Measurements from ENCODE around the gene INHA. TPM values are rescaled to one million over a fixed set of nuclear protein-coding genes. Genes with fewer than 3 reads are reported as not detected.

INHA gene
- total RNA-seq, 1 donor from 2014 or later: not detected

DNA sequence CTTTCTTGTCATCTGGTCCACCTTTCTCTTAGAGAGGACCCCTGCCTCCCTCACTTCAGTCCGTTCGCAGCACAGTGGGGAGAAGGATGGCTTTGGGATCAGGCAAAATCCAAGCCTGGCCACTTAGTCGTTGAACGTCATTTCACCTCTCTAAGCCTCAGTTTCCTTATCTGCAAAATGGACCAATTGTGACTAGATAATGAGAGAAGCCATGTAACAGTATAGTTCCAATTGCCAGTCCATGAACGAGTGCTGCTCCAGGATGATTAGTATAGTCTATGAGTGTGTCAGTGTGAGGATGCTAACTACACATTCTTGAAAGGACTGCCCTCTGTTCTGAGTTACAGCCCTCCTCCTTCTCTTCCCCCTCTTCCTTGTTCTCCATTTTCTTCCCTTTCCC, 1.1 kb downstream of the INHA start:
- intact Hi-C loops (cut with micrococcal nuclease): no loop called here

GRCh38 chr2:219574484-219575311, 2.6 kb downstream of the INHA start:
- intact Hi-C loops (cut with micrococcal nuclease): no loop called here

DNA sequence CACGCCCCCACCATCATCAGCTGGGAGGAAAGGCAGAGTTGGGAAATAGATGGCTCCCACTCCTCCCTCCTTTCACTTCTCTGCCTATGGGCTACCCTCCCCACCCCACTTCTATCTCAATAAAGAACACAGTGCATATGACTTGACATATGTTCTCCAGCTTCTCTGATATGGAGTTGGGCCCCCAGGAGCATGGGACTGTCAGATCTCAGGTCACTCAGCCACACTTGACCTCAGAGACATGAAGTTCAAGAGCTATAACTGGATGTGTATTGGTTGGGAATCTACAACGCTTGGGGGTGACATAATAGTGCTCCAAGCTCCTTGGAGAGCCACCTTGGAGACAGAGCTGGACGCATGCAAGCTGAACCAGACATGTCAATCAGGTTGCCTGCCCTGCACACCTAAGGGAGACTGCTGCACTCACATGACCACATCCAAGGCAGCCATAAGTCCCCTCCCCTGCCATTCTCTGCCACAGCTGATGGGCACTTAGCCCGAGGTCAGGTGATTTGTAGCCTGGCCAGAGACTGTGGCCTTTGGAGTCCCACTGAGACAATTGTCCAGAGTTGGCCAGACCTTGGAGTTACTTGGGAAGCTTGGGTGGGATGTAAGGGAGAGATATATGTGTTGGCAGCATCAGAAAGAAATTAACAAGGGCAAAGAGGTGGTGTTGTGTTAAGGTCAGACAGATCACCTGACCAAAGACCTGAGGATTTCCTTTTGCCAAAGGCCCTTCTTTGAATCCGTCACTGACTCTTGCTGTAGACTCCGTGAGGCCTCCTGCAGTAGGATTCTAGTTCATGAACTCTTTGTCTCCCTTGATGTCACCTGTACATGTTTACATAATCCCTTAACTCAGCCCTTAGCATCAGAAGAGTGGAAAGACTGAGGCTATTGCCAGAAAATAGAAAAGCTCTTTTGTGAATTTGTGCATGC, 3.7 kb downstream of the INHA start:
- intact Hi-C loops (cut with micrococcal nuclease): no loop called here

DNA sequence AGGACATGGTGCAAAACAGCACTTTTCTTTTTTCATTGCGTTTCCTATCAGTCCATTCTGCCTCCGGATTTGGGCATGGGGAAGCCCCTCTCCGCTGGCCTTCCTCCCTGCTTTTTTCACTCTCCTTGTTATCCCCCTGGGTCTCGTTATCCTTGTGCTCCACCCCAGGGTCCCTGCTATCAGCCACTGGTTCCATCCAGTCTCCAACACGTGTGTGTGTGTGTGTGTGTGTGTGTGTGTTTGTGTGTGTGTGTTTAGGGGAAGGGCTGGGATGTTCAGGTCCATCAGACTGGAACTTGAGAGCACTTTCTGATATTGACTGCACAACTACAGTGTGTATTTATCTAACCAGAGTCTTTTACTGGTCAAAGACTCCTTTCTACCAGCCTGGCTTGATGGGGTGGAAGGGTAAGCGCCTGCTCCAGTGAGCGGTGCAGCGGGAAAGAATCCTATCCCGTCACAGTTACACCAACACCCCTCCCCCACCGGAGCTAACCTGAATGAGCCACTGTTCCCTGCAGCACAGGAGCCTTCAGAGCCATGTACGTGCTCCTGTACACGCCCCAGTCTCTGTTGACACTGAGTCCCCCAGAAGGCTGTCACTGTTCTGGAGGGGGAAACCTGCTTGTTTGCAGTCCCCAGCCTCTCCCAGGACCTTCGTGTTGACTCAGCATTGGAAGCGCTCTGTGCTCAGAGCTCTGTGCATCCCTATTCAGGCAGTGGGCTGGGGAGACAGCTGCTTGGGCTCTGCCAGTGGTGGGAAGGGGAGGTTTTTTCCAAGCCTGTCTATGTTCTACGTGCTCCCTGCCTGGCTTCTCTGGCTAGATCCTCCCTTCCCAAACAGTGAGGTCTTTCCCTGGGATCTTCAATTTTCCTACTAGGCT, 4.6 kb downstream of the INHA start:
- intact Hi-C loops (cut with micrococcal nuclease): no loop called here

GRCh38 chr2:219578811-219579613, 6.9 kb downstream of the INHA start:
- intact Hi-C loops (cut with micrococcal nuclease): no loop called here

DNA sequence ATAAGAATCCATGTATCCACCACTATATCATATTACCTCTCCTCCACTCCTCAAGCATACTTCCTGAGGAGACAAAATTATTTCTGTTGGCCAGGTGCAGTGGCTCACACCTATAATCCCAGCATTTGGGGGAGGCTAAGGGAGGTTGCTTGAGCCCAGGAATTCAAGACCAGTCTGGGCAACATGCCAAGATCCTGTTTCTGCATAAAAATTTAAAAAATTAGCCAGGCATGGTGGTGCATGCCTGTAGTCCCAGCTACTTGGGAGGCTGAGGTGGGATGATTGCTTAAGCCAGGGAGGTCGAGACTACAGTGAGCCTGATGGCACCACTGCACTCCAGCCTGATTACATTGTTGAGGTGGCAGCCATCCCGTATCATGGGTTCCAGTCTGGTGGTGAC, 9.2 kb downstream of the INHA start:
- intact Hi-C loops (cut with micrococcal nuclease): no loop called here

DNA sequence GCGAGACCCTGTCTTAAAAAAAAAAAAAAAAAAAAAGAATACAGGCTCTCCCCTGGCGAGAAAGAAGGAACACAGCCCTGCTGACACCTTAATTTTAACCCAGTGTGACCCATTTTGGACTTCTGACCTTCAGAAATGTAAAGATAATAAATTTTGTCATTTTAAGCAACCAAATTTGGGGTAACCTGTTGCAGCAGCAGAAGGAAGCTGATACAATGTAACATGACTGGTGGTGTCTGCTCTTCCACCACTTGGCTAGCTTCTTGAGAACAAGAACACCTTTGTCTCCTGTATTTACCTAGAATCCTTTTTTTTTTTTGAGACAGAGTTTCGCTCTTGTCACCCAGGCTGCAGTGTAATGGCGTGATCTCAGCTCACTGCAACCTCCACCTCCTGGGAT, 19.0 kb downstream of the INHA start:
- intact Hi-C loops (cut with micrococcal nuclease): no loop called here

GRCh38 chr2:219592736-219593135, 20.6 kb downstream of the INHA start:
- intact Hi-C loops (cut with micrococcal nuclease): no loop called here

DNA sequence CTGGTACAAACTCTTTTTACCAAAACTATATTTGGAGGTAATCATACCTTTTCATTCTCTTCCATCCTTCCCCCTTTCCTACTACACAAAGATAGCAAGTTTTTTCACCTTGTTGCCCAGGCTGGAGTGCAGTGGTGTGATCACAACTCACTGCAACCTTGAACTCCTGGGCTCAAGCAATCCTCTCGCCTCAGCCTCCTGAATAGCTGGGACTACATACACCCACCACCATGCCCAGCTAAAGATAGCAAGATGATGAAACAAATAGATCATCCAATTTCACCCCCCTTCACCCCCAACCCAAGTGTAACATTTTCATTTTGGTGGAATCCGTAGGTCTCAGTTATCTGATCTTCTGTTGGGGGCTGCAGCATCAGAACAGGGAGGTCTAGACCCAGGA, 21.0 kb downstream of the INHA start:
- intact Hi-C loops (cut with micrococcal nuclease): no loop called here

- intact Hi-C loops (cut with micrococcal nuclease): loop anchor here (5.0 kb wide), 3 partner anchors 368 to 1977 kb away; partner anchors contain the start of genes ANKZF1, ATG9A, BCS1L and EPHA4
Measured at GRCh38 chr2:219595256-219595655, 23.1 kb downstream of the INHA start.

- intact Hi-C loops (cut with micrococcal nuclease): loop anchor here (1.0 to 5.0 kb wide), 12 partner anchors 45 to 1975 kb away; partner anchors contain the start of genes ANKZF1, ARPC2, ATG9A and BCS1L
Measured at GRCh38 chr2:219596954-219597551, 24.9 kb downstream of the INHA start.

DNA sequence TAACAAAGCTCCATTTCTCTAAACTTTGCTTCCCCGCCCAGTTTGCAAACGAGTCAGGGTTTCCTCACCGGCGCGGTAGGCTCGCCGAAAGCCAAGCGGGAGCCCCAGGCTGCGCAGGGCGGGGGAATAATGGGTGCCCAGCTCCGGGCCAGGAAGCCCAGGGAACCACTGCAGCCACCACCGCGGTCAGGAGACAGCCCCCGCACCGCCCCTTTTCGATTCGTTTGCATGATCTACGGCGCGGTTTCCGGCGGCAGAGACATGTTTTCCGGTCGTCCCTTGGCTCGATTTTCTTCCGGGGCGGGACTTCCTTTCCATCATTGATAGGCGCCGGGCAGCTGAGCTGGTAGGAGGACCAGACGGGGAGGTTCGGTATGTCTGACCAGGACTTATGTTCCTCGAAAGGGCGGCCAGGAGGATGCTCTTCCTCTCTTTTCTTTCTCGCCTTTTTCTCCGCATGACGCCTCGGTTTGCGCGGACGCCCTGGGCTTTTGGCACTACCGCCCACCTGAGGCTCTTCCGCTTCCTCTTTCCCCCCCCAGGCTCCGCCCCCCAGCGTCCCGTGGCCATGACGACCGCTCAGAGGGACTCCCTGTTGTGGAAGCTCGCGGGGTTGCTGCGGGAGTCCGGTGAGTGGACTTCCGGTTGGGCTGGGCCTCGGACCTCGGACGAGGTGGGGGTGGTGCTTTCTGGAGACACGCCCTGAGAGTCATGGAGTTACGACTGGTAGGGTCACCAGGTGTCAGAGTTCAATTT, 25.6 kb downstream of the INHA start, which contains the start of gene STK11IP:
Gene STK11IP, plus strand, starts transcription at position 306 of the 756 bp plus-strand sequence. Its CDS starts 263 bp downstream, at position 569.
- intact Hi-C loops (cut with micrococcal nuclease): loop anchor here (1.0 to 5.0 kb wide), 15 partner anchors 45 to 1975 kb away; partner anchors contain the start of genes ANKZF1, ARPC2, ATG9A and BCS1L

DNA sequence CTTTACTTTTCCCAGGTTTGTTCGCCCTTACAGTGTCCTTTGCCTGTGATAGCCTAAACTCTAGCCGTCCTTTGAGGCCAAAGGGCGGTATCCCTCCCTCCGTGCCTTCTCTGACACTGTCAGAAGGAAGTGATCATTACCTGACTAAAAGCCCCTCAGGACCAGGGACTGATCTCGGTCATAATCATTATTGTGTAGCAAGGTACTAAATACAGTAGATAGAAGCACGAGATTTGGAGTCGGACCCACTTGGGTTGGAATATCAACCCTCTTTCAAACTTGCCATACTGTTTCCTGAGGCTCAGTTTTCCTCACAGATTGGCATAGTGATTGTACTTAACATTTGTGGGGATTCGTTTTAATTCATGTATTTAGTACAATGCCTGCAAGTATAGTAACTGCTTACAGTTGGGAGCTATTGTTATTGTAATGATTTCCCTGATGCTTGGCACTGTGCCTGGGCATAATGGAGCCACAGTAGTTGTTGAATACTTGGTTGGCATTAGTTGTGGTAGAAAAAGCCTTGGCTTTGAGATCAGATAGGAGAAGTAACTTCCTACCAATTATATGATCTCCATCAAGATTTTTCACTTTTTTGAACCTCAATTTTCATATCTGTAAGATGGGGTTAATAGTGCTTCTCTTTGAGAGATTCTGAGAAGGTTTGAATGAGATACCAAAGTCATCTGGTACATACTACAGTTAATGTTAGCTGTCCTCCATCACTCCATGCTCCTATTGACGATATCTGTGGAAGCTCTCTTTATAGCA, 26.4 kb downstream of the INHA start:
- intact Hi-C loops (cut with micrococcal nuclease): loop anchor here (1.0 to 5.0 kb wide), 6 partner anchors 46 to 1974 kb away; partner anchors contain the start of genes ANKZF1, ATG9A, BCS1L and CNOT9

DNA sequence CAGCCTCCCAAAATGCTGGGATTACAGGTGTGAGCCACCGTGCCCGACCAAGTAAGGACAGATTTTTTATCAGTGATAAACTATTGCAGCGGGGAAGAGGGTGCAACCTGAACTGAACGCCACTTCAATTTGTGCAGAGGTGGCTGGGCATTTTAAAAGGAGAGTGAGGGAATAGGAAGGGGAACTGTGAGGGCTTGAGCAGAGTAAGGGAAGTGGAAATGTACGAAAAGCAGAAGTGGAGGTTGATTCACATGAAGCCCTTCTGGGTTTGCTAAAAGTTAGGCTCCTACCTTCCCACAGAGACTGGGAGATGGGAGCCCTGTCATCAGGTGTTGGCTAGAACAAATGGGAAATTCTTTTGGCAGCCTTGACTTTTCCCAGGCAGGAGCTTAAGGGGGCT, 31.7 kb downstream of the INHA start:
- intact Hi-C loops (cut with micrococcal nuclease): no loop called here

DNA sequence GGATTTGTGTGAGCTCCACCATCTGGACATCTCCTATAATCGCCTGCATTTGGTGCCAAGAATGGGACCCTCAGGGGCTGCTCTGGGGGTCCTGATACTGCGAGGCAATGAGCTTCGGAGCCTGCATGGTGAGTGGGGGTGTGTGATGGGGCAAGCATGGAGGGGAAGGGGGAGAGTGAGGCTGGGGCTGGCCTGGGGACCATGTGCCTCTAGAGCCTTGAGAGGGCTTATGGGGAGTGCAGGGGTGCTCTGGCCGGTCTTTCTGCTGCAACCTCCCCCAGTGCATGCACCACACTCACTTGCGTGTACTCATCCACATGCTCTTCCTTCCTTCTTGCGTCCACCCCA, 33.5 kb downstream of the INHA start:
- intact Hi-C loops (cut with micrococcal nuclease): no loop called here

DNA sequence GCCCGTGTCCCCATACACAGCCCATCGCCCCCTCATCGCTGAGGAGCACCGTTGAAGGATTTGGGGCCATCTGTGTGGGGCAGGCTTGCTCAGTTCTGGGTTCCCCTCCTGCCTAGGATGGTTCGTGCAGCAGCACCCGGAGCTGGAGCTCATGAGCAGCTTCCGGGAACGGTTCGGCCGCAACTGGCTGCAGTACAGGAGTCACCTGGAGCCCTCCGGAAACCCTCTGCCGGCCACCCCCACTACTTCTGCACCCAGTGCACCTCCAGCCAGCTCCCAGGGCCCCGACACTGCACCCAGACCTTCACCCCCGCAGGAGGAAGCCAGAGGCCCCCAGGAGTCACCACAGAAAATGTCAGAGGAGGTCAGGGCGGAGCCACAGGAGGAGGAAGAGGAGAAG, 35.8 kb downstream of the INHA start:
- intact Hi-C loops (cut with micrococcal nuclease): no loop called here

DNA sequence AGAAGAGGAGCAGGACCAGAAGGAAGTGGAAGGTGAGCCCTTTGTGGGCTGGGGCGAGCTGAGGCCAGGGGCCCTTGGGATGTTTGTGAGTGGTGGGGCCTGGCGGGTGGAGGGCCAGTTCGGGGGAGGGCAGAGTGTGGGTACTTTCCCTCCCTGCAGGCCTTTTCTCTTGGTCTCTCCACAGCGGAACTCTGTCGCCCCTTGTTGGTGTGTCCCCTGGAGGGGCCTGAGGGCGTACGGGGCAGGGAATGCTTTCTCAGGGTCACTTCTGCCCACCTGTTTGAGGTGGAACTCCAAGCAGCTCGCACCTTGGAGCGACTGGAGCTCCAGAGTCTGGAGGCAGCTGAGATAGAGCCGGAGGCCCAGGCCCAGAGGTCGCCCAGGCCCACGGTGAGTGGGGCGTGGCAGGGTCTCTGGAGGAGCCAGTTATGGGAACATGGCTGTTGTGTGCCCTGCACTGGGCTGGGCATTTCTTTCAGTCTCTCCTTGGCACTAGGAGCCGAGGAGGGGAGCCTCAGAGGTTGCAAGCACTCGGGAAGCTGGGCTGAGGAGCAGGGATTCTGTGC, 36.4 kb downstream of the INHA start:
- intact Hi-C loops (cut with micrococcal nuclease): no loop called here
